HepG2 (cell line): ENCODE data around the gene SH2D3C. TPM values are rescaled to one million over a fixed set of nuclear protein-coding genes. Genes with fewer than 3 reads are reported as not detected.

ENCODE experiments used
- ATAC-seq: fragments of 200-7000 bp; cut with Tn5 transposase; 3 replicates; pipeline ENCODE4 v1.9.1; 2020; ENCODE audit warnings: mild to moderate bottlenecking, moderate library complexity
- BruUV-seq: library from RNA; stranded (reverse); fragments of 400-500 nt; replicated peaks from 2 replicates; lab custom pipeline; 2021; lab: Mats Ljungman, UMichigan
- CTCF ChIA-PET: fragments of 300-600 bp; formaldehyde crosslinking; extraction: SDS; loops from one replicate; lab custom pipeline; 2021; ENCODE audit warnings: low total read pairs, inconsistent platforms, low intra/inter-chr PET ratio; lab: Yijun Ruan, JAX
- POLR2A ChIA-PET: fragments of 350-600 bp; sonication (Branson Sonifier 250); formaldehyde crosslinking; loops from one replicate; lab custom pipeline; 2020; ENCODE audit warnings: antibody characterized with exemption, inconsistent platforms; lab: Yijun Ruan, JAX
- DNase-seq: peaks from one replicate; pipeline ENCODE4 v3.0.0-alpha.2; 2015; ENCODE audit warnings: low spot score
- FAIRE-seq: peaks from 3 replicates; lab custom pipeline; 2011; peaks lifted over from hg19 to GRCh38; lab: Jason Lieb, UNC
- H2AFZ ChIP-seq: one replicate; pipeline ENCODE4 v1.6.1; 2011; ENCODE audit warnings: low read length, inconsistent platforms
- H3K27ac ChIP-seq: fragments of 300-600 bp; 3 replicates; pipeline ENCODE4 v1.8.0; 2011; ENCODE audit warnings: mixed run types, mild to moderate bottlenecking, mixed read lengths, low read length, inconsistent platforms; ENCODE audit not compliant: insufficient read depth; ENCODE audit errors: extremely low read length
- H3K27me3 ChIP-seq, 2 experiments: fragments of 200-600 bp in 1 of 2; 2 replicates in 1 of 2; 3 replicates in 1 of 2; pipeline versions ENCODE4 v1.6.0 to v1.8.0; 2011; ENCODE audit warnings: low read length in 2 of 2, mild to moderate bottlenecking in 2 of 2, moderate library complexity in 2 of 2, inconsistent platforms in 1 of 2; ENCODE audit not compliant: insufficient read depth in 2 of 2, control insufficient read depth in 1 of 2
- H3K36me3 ChIP-seq, 2 experiments: fragments of 200-600 bp in 1 of 2; replicated peaks in 1 of 2; 2 replicates in 1 of 2; 3 replicates in 1 of 2; pipeline versions ENCODE4 v1.5.1 to v1.8.0; 2011; ENCODE audit warnings: low read length in 2 of 2, inconsistent platforms in 1 of 2; ENCODE audit not compliant: insufficient read depth in 2 of 2, control insufficient read depth in 1 of 2
- H3K4me1 ChIP-seq: 2 replicates; pipeline ENCODE4 v1.5.1; 2012; ENCODE audit warnings: low read length, inconsistent platforms; ENCODE audit not compliant: insufficient read depth
- H3K4me2 ChIP-seq: 2 replicates; pipeline ENCODE4 v1.6.0; 2011; ENCODE audit warnings: low read depth, low read length, inconsistent platforms
- H3K4me3 ChIP-seq, 3 experiments: fragments of 200-600 bp in 1 of 3; sonication (generic), shearing (Covaris generic) in 1 of 3; replicated peaks in 1 of 3; 2 replicates each; pipeline ENCODE4 v1.5.1; 2011 to 2016; ENCODE audit warnings: low read length in 3 of 3, inconsistent platforms in 2 of 3, low read depth in 2 of 3, mild to moderate bottlenecking in 2 of 3, control low read depth in 1 of 3, mixed read lengths in 1 of 3; ENCODE audit not compliant: insufficient read depth in 1 of 3
- H3K79me2 ChIP-seq: one replicate; pipeline ENCODE4 v1.6.1; 2011; ENCODE audit warnings: low read length, inconsistent platforms; ENCODE audit not compliant: insufficient read depth
- H3K9ac ChIP-seq: 2 replicates; pipeline ENCODE4 v1.6.0; 2011; ENCODE audit warnings: mild to moderate bottlenecking, low read depth, low read length, inconsistent platforms; ENCODE audit not compliant: insufficient read depth
- H3K9me3 ChIP-seq: 2 replicates; pipeline ENCODE4 v1.5.1; 2012; ENCODE audit warnings: mild to moderate bottlenecking, low read length
- H4K20me1 ChIP-seq: 2 replicates; pipeline ENCODE4 v1.6.0; 2011; ENCODE audit warnings: inconsistent platforms, mild to moderate bottlenecking, low read length, moderate library complexity; ENCODE audit not compliant: insufficient read depth
- CAMTA2 ChIP-seq: sonication (generic); formaldehyde crosslinking; IDR thresholded peaks from 2 replicates; pipeline ENCODE4 v1.4.0; 2020; ENCODE audit warnings: mild to moderate bottlenecking, missing genetic modification reagents, borderline replicate concordance
- GFI1 ChIP-seq: sonication (generic); formaldehyde crosslinking; IDR thresholded peaks from 2 replicates; pipeline ENCODE4 v1.5.0; 2020; ENCODE audit warnings: missing genetic modification reagents, mild to moderate bottlenecking, borderline replicate concordance
- SP140L ChIP-seq: sonication (generic); formaldehyde crosslinking; IDR thresholded peaks from 2 replicates; pipeline ENCODE4 v1.4.0; 2020; ENCODE audit warnings: missing genetic modification reagents, borderline replicate concordance
- ZFP90 ChIP-seq: sonication (generic); formaldehyde crosslinking; IDR thresholded peaks from 2 replicates; pipeline ENCODE4 v1.8.0; 2022; ENCODE audit warnings: missing genetic modification reagents, mild to moderate bottlenecking, inconsistent platforms, borderline replicate concordance
- ZNF768 ChIP-seq: sonication (generic); formaldehyde crosslinking; IDR thresholded peaks from 2 replicates; pipeline ENCODE4 v1.4.0; 2020; ENCODE audit warnings: missing genetic modification reagents
- WGBS: methylation state at CpG from one replicate; pipeline ENCODE4 v1.1.6; 2017; ENCODE audit warnings: low lambda C conversion rate; 5-methylcytosine and 5-hydroxymethylcytosine counted together
- in situ Hi-C: cut with HindIII; loops from 2 replicates; pipeline ENCODE4 v1.10.0; 2017; ENCODE audit warnings: low pct_unique_long_range_greater_than_20kb; ENCODE audit not compliant: extremely low pct_ligation_motif_present
- intact Hi-C: fragments of 100-400 bp; cut with micrococcal nuclease; formaldehyde crosslinking; loops from one replicate; pipeline ENCODE4 v1.10.0; 2022; ENCODE audit not compliant: unreplicated experiment
- polyA plus RNA-seq, 8 experiments: library from polyadenylated mRNA; depleted of rRNA in 3 of 8; stranded (reverse) in 7 of 8; unstranded in 1 of 8; fragments of >200 nt; fragmentation: Illumina TruSeq in 4 of 8; extraction: Trizol in 4 of 8; gene quantifications; 2 replicates each; pipeline versions ENCODE4 v1.2.1 to v1.2.3, GENCODE V29; 2011 to 2016; ENCODE audit warnings: low read depth in 4 of 8, missing spikeins in 1 of 8, mixed read lengths in 1 of 8; ENCODE audit not compliant: insufficient read depth in 1 of 8
- total RNA-seq, 5 experiments: library from RNA; depleted of rRNA; stranded (reverse); fragments of >200 nt; fragmentation: Illumina TruSeq; extraction: Trizol; gene quantifications; 2 replicates each; pipeline ENCODE4 v1.2.3, GENCODE V29; 2016; ENCODE audit warnings: low read depth in 1 of 5
- TF ChIP-seq, protein P1 (sequence below): sonication (generic); formaldehyde crosslinking; IDR thresholded peaks from 2 replicates; pipeline ENCODE4 v1.5.0; 2020; ENCODE audit warnings: mild to moderate bottlenecking, missing genetic modification reagents, moderate library complexity
- TF ChIP-seq, protein P2 (sequence below), 2 experiments: fragments of 450-650 bp in 1 of 2; sonication (generic) in 1 of 2; formaldehyde crosslinking; IDR thresholded peaks; 2 replicates each; pipeline versions ENCODE4 v1.5.0 to v1.8.0; 2020 to 2022; ENCODE audit warnings: mild to moderate bottlenecking in 1 of 2, missing genetic modification reagents in 1 of 2
- TF ChIP-seq, protein P3 (sequence below), 2 experiments: sonication (generic) in 1 of 2; formaldehyde crosslinking in 1 of 2; IDR thresholded peaks; 2 replicates each; pipeline versions ENCODE4 v1.5.1 to v1.6.1; 2011 to 2020; ENCODE audit warnings: borderline replicate concordance in 1 of 2, low read depth in 1 of 2, low read length in 1 of 2, mild to moderate bottlenecking in 1 of 2, missing genetic modification reagents in 1 of 2, moderate library complexity in 1 of 2
- TF ChIP-seq, protein P4 (sequence below): sonication (generic); formaldehyde crosslinking; IDR thresholded peaks from 2 replicates; pipeline ENCODE4 v1.4.0; 2020; ENCODE audit warnings: missing genetic modification reagents, borderline replicate concordance

SH2D3C gene
- total and polyA plus RNA-seq, 2 of the 13 experiments (the other 11 are each of a cell fraction or from before 2014, with no cell fraction given) = not detected

DNA sequence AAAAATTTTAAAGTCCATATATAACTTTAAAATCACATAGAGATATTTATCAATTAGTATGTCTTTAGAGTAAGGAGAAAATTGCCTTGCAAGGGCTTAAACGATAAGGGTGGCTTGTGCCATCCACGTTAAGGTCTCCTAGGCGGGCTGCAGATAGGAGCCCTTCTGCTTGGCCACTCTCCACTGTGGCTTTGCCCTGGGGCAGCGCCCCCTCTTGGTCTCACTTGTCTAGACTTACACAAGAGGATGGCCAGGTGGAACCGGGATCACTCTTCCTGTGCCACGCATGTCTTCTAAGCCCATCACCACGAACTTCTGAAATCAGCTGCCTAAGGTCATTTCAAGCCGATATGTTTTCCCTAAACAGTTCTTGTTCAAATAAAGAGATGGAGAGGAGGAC, 27.2 kb upstream of the SH2D3C start (continued):
- TF ChIP-seq, protein P1, sequence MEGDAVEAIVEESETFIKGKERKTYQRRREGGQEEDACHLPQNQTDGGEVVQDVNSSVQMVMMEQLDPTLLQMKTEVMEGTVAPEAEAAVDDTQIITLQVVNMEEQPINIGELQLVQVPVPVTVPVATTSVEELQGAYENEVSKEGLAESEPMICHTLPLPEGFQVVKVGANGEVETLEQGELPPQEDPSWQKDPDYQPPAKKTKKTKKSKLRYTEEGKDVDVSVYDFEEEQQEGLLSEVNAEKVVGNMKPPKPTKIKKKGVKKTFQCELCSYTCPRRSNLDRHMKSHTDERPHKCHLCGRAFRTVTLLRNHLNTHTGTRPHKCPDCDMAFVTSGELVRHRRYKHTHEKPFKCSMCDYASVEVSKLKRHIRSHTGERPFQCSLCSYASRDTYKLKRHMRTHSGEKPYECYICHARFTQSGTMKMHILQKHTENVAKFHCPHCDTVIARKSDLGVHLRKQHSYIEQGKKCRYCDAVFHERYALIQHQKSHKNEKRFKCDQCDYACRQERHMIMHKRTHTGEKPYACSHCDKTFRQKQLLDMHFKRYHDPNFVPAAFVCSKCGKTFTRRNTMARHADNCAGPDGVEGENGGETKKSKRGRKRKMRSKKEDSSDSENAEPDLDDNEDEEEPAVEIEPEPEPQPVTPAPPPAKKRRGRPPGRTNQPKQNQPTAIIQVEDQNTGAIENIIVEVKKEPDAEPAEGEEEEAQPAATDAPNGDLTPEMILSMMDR = peak; percentile 71

DNA sequence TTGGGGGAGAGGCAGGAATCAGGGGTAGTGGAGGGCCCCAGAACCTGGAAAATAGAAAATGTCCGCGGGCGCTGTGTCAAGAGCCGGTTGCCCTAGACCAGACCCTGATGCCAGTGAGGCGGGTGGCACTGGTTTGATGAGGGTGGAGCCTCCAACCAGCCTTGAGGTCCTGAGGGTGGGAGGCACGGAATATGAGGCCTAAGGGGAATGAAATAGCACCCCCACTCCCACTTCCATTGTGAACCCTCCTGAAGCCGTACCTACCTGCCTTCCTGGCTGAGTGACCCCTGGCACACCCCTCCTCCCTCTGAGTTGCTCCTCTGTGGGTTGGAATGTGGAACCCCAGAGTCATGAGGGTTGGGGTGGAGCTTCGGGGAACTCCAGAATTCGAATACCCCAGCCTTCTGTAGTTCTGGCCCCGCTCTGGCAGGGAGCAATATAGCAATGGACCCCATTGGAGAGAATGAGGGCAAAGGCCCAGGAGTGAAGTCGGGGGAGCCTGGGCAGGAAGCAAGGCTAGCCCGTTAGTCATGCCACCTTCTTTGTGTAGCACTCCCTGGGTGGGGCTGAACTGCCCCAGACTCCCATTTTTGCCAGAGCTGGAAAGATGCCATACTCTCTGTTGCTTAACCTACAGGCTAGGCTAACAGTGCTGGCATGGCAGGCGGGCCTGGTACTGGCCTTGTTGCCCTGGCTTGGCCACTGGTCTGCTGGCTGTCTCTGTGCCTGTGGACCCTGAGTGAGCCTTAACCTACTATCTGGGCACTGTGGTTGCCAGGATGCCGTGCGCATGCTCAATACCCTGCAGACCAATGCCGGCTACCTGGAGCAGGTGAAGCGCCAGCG, 25.3 kb upstream of the SH2D3C start:
- no peaks in the 10 kb centered on the region for H3K9me3 ChIP-seq
- no peak overlapping the region for H2AFZ ChIP-seq
- POLR2A ChIA-PET = interaction anchor here (0.7 to 1.2 kb wide), 5 partner anchors 11 to 118 kb away, joined by 3 to 5 read pairs (median 5); partner anchors contain the start of gene CDK9
- no peaks in the 10 kb centered on the region; a peak in 1 of 5 replicates for H3K27me3 ChIP-seq
- peaks cover 8 to 24% of the 10 kb centered on the region in 2 experiments; a peak in 4 of 5 replicates for H3K36me3 ChIP-seq
- H3K79me2 ChIP-seq = peaks cover 15% of the 10 kb centered on the region
- 24% methylated on average over 5 of the region's 18 CpGs for WGBS
- TSS peak; percentile 62 for BruUV-seq
- peak overlapping the region; percentile 97 for H3K4me2 ChIP-seq
- FAIRE-seq (no peak), DNase-seq (no peak), ATAC-seq (peak; percentile 2; the same call in 2 of the 3 replicates)
- in situ Hi-C loops (no loop called here), intact Hi-C loops (loop anchor here (2.0 to 5.0 kb wide), 2 partner anchors 69 to 114 kb away; partner anchors contain the start of genes ST6GALNAC4 and TOR2A)
- peak overlapping the region; percentile 86 for H3K27ac ChIP-seq
- H3K4me3 ChIP-seq = peak overlapping the region; percentile 78 to 93 (median 84)
- H4K20me1 ChIP-seq = no peaks in the 10 kb centered on the region; the same call in 1 of the 2 replicates
- CTCF ChIA-PET = interaction anchor here (1.7 kb wide), 1 partner anchor 22 kb away, joined by 3 read pairs; no protein-coding TSS in a partner anchor
- H3K9ac ChIP-seq = peak overlapping the region; percentile 90
- peaks cover 36% of the 10 kb centered on the region for H3K4me1 ChIP-seq
- TF ChIP-seq, protein P2, sequence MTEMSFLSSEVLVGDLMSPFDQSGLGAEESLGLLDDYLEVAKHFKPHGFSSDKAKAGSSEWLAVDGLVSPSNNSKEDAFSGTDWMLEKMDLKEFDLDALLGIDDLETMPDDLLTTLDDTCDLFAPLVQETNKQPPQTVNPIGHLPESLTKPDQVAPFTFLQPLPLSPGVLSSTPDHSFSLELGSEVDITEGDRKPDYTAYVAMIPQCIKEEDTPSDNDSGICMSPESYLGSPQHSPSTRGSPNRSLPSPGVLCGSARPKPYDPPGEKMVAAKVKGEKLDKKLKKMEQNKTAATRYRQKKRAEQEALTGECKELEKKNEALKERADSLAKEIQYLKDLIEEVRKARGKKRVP (CRISPR knock-in tag; IDR thresholded peaks at IDR 0.05) = no peak
- TF ChIP-seq CAMTA2 (CRISPR knock-in tag) (no peak), ZNF768 (CRISPR knock-in tag) (peak; percentile 16; the same call in 1 of the 2 replicates), GFI1 (CRISPR knock-in tag) (no peak), SP140L (CRISPR knock-in tag) (no peak), ZFP90 (CRISPR knock-in tag) (no peak)
- TF ChIP-seq, protein P3, sequence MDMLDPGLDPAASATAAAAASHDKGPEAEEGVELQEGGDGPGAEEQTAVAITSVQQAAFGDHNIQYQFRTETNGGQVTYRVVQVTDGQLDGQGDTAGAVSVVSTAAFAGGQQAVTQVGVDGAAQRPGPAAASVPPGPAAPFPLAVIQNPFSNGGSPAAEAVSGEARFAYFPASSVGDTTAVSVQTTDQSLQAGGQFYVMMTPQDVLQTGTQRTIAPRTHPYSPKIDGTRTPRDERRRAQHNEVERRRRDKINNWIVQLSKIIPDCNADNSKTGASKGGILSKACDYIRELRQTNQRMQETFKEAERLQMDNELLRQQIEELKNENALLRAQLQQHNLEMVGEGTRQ (IDR thresholded peaks at IDR 0.05; ENCODE audit: low read depth, low read length) = no peak
- TF ChIP-seq, protein P3 (CRISPR knock-in tag; IDR thresholded peaks at IDR 0.05; ENCODE audit: borderline replicate concordance) = 0 out of 2 replicates have a peak, but pooled peaks have one; percentile 6
- TF ChIP-seq, protein P4, sequence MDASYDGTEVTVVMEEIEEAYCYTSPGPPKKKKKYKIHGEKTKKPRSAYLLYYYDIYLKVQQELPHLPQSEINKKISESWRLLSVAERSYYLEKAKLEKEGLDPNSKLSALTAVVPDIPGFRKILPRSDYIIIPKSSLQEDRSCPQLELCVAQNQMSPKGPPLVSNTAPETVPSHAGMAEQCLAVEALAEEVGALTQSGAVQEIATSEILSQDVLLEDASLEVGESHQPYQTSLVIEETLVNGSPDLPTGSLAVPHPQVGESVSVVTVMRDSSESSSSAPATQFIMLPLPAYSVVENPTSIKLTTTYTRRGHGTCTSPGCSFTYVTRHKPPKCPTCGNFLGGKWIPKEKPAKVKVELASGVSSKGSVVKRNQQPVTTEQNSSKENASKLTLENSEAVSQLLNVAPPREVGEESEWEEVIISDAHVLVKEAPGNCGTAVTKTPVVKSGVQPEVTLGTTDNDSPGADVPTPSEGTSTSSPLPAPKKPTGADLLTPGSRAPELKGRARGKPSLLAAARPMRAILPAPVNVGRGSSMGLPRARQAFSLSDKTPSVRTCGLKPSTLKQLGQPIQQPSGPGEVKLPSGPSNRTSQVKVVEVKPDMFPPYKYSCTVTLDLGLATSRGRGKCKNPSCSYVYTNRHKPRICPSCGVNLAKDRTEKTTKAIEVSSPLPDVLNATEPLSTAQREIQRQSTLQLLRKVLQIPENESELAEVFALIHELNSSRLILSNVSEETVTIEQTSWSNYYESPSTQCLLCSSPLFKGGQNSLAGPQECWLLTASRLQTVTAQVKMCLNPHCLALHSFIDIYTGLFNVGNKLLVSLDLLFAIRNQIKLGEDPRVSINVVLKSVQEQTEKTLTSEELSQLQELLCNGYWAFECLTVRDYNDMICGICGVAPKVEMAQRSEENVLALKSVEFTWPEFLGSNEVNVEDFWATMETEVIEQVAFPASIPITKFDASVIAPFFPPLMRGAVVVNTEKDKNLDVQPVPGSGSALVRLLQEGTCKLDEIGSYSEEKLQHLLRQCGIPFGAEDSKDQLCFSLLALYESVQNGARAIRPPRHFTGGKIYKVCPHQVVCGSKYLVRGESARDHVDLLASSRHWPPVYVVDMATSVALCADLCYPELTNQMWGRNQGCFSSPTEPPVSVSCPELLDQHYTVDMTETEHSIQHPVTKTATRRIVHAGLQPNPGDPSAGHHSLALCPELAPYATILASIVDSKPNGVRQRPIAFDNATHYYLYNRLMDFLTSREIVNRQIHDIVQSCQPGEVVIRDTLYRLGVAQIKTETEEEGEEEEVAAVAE (CRISPR knock-in tag) = no peak
